CD4-positive, alpha-beta T cell treated with Interleukin-2 at 100 ng/mL for 4 hours (primary cell): ENCODE results near the gene HERPUD2.

Experiments used
- DNase-seq: peaks from one replicate; pipeline ENCODE4 v3.0.0-alpha.2; 2020; ENCODE audit warnings: low spot score

Gene HERPUD2

GRCh38 chr7:35694784-35695472, at the start of gene HERPUD2:
Gene HERPUD2, minus strand, starts transcription at chr7:35695135. Its CDS starts 805 bp downstream, at chr7:35694330.
- peak; percentile 91 for DNase-seq

- no peak for DNase-seq
Observed at GRCh38 chr7:35738889-35739288, 44.0 kb upstream of the HERPUD2 start.

GRCh38 chr7:35736725-35737124, 41.8 kb upstream of the HERPUD2 start:
- no peak for DNase-seq

- no peak for DNase-seq
Observed at GRCh38 chr7:35735396-35735795, 40.5 kb upstream of the HERPUD2 start.

- no peak for DNase-seq
Observed at GRCh38 chr7:35734001-35734483, 39.1 kb upstream of the HERPUD2 start.

- no peak for DNase-seq
Observed at GRCh38 chr7:35731349-35731748, 36.4 kb upstream of the HERPUD2 start.

GRCh38 chr7:35729061-35729783, 34.3 kb upstream of the HERPUD2 start:
- DNase-seq, result peak; percentile 82

GRCh38 chr7:35728412-35729060, 33.6 kb upstream of the HERPUD2 start:
- no peak for DNase-seq

GRCh38 chr7:35727571-35727970, 32.6 kb upstream of the HERPUD2 start:
- peak; percentile 63 for DNase-seq

GRCh38 chr7:35726654-35727053, 31.7 kb upstream of the HERPUD2 start:
- no peak for DNase-seq

- peak; percentile 64 for DNase-seq
Observed at GRCh38 chr7:35725280-35725680, 30.3 kb upstream of the HERPUD2 start.

- peak; percentile 71 for DNase-seq
Observed at GRCh38 chr7:35723011-35723410, 28.1 kb upstream of the HERPUD2 start.

- peak; percentile 54 for DNase-seq
Observed at GRCh38 chr7:35722054-35722849, 27.3 kb upstream of the HERPUD2 start.

- DNase-seq, result no peak
Observed at GRCh38 chr7:35721288-35721687, 26.4 kb upstream of the HERPUD2 start.

GRCh38 chr7:35720849-35721248, 25.9 kb upstream of the HERPUD2 start:
- no peak for DNase-seq

- no peak for DNase-seq
Observed at GRCh38 chr7:35720032-35720431, 25.1 kb upstream of the HERPUD2 start.

- no peak for DNase-seq
Observed at GRCh38 chr7:35718047-35718446, 23.1 kb upstream of the HERPUD2 start.

- DNase-seq, result no peak
Observed at GRCh38 chr7:35717516-35717915, 22.6 kb upstream of the HERPUD2 start.

GRCh38 chr7:35717013-35717412, 22.1 kb upstream of the HERPUD2 start:
- DNase-seq, result no peak

- no peak for DNase-seq
Observed at GRCh38 chr7:35716038-35716803, 21.3 kb upstream of the HERPUD2 start.

- no peak for DNase-seq
Observed at GRCh38 chr7:35714862-35715261, 19.9 kb upstream of the HERPUD2 start.
